ENCODE data around the gene COL6A1. TPM values are rescaled to one million over a fixed set of nuclear protein-coding genes. Genes with fewer than 3 reads are reported as not detected.

COL6A1 gene
- polyA plus RNA-seq, 1 donor from 2014 or later: 29.4 TPM

- TF ChIP-seq, protein P1, sequence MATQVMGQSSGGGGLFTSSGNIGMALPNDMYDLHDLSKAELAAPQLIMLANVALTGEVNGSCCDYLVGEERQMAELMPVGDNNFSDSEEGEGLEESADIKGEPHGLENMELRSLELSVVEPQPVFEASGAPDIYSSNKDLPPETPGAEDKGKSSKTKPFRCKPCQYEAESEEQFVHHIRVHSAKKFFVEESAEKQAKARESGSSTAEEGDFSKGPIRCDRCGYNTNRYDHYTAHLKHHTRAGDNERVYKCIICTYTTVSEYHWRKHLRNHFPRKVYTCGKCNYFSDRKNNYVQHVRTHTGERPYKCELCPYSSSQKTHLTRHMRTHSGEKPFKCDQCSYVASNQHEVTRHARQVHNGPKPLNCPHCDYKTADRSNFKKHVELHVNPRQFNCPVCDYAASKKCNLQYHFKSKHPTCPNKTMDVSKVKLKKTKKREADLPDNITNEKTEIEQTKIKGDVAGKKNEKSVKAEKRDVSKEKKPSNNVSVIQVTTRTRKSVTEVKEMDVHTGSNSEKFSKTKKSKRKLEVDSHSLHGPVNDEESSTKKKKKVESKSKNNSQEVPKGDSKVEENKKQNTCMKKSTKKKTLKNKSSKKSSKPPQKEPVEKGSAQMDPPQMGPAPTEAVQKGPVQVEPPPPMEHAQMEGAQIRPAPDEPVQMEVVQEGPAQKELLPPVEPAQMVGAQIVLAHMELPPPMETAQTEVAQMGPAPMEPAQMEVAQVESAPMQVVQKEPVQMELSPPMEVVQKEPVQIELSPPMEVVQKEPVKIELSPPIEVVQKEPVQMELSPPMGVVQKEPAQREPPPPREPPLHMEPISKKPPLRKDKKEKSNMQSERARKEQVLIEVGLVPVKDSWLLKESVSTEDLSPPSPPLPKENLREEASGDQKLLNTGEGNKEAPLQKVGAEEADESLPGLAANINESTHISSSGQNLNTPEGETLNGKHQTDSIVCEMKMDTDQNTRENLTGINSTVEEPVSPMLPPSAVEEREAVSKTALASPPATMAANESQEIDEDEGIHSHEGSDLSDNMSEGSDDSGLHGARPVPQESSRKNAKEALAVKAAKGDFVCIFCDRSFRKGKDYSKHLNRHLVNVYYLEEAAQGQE (IDR thresholded peaks at IDR 0.05; ENCODE audit: borderline replicate concordance): no peak
- TF ChIP-seq EP300 (conservative IDR thresholded peaks at IDR 0.05; ENCODE audit: poor library complexity, severe bottlenecking) (no peak), RAD21 (conservative IDR thresholded peaks at IDR 0.05) (no peak), MXI1 (conservative IDR thresholded peaks at IDR 0.05; ENCODE audit: poor library complexity, severe bottlenecking) (no peak), POLR2AphosphoS5 (IDR thresholded peaks at IDR 0.05) (no peak), TAF1 (IDR thresholded peaks at IDR 0.05; ENCODE audit: low read depth) (no peak), SMC3 (conservative IDR thresholded peaks at IDR 0.05; ENCODE audit: poor library complexity) (no peak), EZH2 (IDR thresholded peaks at IDR 0.05; ENCODE audit: borderline replicate concordance, insufficient read depth, low read length, poor library complexity, severe bottlenecking) (no peak)
- TF ChIP-seq, protein P2, sequence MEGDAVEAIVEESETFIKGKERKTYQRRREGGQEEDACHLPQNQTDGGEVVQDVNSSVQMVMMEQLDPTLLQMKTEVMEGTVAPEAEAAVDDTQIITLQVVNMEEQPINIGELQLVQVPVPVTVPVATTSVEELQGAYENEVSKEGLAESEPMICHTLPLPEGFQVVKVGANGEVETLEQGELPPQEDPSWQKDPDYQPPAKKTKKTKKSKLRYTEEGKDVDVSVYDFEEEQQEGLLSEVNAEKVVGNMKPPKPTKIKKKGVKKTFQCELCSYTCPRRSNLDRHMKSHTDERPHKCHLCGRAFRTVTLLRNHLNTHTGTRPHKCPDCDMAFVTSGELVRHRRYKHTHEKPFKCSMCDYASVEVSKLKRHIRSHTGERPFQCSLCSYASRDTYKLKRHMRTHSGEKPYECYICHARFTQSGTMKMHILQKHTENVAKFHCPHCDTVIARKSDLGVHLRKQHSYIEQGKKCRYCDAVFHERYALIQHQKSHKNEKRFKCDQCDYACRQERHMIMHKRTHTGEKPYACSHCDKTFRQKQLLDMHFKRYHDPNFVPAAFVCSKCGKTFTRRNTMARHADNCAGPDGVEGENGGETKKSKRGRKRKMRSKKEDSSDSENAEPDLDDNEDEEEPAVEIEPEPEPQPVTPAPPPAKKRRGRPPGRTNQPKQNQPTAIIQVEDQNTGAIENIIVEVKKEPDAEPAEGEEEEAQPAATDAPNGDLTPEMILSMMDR (IDR thresholded peaks at IDR 0.05; ENCODE audit: poor library complexity, severe bottlenecking): no peak
- no peak overlapping the region for H3K27ac ChIP-seq (ENCODE audit: low read length)
- H3K4me2 ChIP-seq (ENCODE audit: low read length): no peak overlapping the region
- H3K79me2 ChIP-seq (replicated peaks; ENCODE audit: insufficient read depth, low read length): no peaks in the 10 kb centered on the region
- H3K9me2 ChIP-seq (ENCODE audit: insufficient read depth, low read length): no peaks in the 10 kb centered on the region
- no peaks in the 10 kb centered on the region for H4K20me1 ChIP-seq (ENCODE audit: insufficient read depth)
- H3F3A ChIP-seq (ENCODE audit: insufficient read depth, low read length, poor library complexity, severe bottlenecking): no peaks in the 10 kb centered on the region
- no peaks in the 10 kb centered on the region for H3K27me3 ChIP-seq (ENCODE audit: insufficient read depth, low read depth, low read length)
- H3K9me3 ChIP-seq (ENCODE audit: low read length): no peaks in the 10 kb centered on the region
- no peak overlapping the region for H3K4me3 ChIP-seq (ENCODE audit: low read length)
- H3K36me3 ChIP-seq (ENCODE audit: insufficient read depth, low read length): no peaks in the 10 kb centered on the region
- no peak overlapping the region for H3K9ac ChIP-seq (ENCODE audit: low read length)
- H2AFZ ChIP-seq (ENCODE audit: low read depth, low read length): no peak overlapping the region
These were observed 70.5 kb downstream of the COL6A1 start for GRCh38 chr21:46051821-46052675.

- no peak overlapping the region for H2AFZ ChIP-seq (ENCODE audit: low read depth, low read length)
- no peak overlapping the region for H3K9ac ChIP-seq (ENCODE audit: low read length)
- no peak for TF ChIP-seq EP300 (conservative IDR thresholded peaks at IDR 0.05; ENCODE audit: poor library complexity, severe bottlenecking)
- TF ChIP-seq RAD21 (conservative IDR thresholded peaks at IDR 0.05): no peak
- TF ChIP-seq, protein P2 (IDR thresholded peaks at IDR 0.05; ENCODE audit: poor library complexity, severe bottlenecking): no peak
- no peak for TF ChIP-seq SMC3 (conservative IDR thresholded peaks at IDR 0.05; ENCODE audit: poor library complexity)
- TF ChIP-seq, protein P1 (IDR thresholded peaks at IDR 0.05; ENCODE audit: borderline replicate concordance): no peak
- TF ChIP-seq EZH2 (IDR thresholded peaks at IDR 0.05; ENCODE audit: borderline replicate concordance, insufficient read depth, low read length, poor library complexity, severe bottlenecking): no peak
- TF ChIP-seq POLR2AphosphoS5 (IDR thresholded peaks at IDR 0.05): no peak
- TF ChIP-seq MXI1 (conservative IDR thresholded peaks at IDR 0.05; ENCODE audit: poor library complexity, severe bottlenecking): no peak
- no peak for TF ChIP-seq TAF1 (IDR thresholded peaks at IDR 0.05; ENCODE audit: low read depth)
These were observed 71.4 kb downstream of the COL6A1 start for GRCh38 chr21:46052703-46053651.

More at GRCh38 chr21:46052703-46053651, 71.4 kb downstream of the COL6A1 start:
- Histone ChIP-seq H3F3A (ENCODE audit: insufficient read depth, low read length, poor library complexity, severe bottlenecking) (no peaks in the 10 kb centered on the region), H3K79me2 (replicated peaks; ENCODE audit: insufficient read depth, low read length) (no peaks in the 10 kb centered on the region), H3K36me3 (ENCODE audit: insufficient read depth, low read length) (no peaks in the 10 kb centered on the region), H3K4me2 (ENCODE audit: low read length) (no peak overlapping the region), H3K9me2 (ENCODE audit: insufficient read depth, low read length) (no peaks in the 10 kb centered on the region), H4K20me1 (ENCODE audit: insufficient read depth) (no peaks in the 10 kb centered on the region), H3K9me3 (ENCODE audit: low read length) (no peaks in the 10 kb centered on the region), H3K27me3 (ENCODE audit: insufficient read depth, low read depth, low read length) (no peaks in the 10 kb centered on the region), H3K4me3 (ENCODE audit: low read length) (no peak overlapping the region), H3K27ac (ENCODE audit: low read length) (no peak overlapping the region)

All from neural cell (in vitro differentiated cells).